HEK293 (cell line): Measurements from ENCODE around the gene TIAM1.

Experiments used
- YY2 ChIP-seq: fragments of 450-650 bp; formaldehyde crosslinking; IDR thresholded peaks from 2 replicates; pipeline ENCODE4 v1.5.1; 2016; ENCODE audit warnings: missing biosample characterization, missing genetic modification characterization
- ZNF266 ChIP-seq: fragments of 450-650 bp; formaldehyde crosslinking; IDR thresholded peaks from 2 replicates; pipeline ENCODE4 v1.5.1; 2016; ENCODE audit warnings: missing biosample characterization, missing genetic modification characterization, low read depth
- ZSCAN30 ChIP-seq: fragments of 450-650 bp; IDR thresholded peaks from 2 replicates; pipeline ENCODE4 v1.5.1; 2018; ENCODE audit warnings: missing biosample characterization, mild to moderate bottlenecking, missing genetic modification characterization, moderate library complexity
- TF ChIP-seq, protein P1 (sequence below): fragments of 450-650 bp; formaldehyde crosslinking; IDR thresholded peaks from 2 replicates; pipeline ENCODE4 v1.5.1; 2016; ENCODE audit warnings: missing biosample characterization, missing genetic modification characterization

DNA sequence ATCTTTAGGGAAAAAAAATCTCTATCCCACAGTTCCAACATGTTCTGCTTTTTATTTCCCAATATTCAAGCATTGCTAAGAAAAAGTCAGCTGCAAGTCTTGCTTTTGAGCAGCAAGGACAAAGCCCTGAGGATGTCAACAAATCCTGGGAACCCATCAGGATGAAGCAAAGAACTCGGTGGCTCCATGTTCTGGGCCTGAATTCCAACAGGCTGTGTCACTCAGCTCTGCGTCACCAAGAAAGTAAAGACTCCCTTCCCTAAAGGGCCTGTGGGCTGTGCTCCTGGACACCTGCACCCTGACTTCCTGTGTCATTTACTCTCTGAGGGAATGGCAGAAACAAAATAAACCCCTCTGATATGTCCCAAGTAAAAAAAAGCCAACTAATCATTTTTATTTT is 95.5 kb downstream of the TIAM1 start:
- TF ChIP-seq ZNF266 (tag by site-specific recombination) = no peak
- TF ChIP-seq, protein P1, sequence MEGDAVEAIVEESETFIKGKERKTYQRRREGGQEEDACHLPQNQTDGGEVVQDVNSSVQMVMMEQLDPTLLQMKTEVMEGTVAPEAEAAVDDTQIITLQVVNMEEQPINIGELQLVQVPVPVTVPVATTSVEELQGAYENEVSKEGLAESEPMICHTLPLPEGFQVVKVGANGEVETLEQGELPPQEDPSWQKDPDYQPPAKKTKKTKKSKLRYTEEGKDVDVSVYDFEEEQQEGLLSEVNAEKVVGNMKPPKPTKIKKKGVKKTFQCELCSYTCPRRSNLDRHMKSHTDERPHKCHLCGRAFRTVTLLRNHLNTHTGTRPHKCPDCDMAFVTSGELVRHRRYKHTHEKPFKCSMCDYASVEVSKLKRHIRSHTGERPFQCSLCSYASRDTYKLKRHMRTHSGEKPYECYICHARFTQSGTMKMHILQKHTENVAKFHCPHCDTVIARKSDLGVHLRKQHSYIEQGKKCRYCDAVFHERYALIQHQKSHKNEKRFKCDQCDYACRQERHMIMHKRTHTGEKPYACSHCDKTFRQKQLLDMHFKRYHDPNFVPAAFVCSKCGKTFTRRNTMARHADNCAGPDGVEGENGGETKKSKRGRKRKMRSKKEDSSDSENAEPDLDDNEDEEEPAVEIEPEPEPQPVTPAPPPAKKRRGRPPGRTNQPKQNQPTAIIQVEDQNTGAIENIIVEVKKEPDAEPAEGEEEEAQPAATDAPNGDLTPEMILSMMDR (tag by site-specific recombination) = no peak
- no peak for TF ChIP-seq YY2 (tag by site-specific recombination)
- no peak for TF ChIP-seq ZSCAN30
